ENCODE measurements around the gene F2RL2.

The F2RL2 gene

GRCh38 chr5:76583163-76584047 lies 39.8 kb downstream of the F2RL2 start:
- no peak for DNase-seq

DNA sequence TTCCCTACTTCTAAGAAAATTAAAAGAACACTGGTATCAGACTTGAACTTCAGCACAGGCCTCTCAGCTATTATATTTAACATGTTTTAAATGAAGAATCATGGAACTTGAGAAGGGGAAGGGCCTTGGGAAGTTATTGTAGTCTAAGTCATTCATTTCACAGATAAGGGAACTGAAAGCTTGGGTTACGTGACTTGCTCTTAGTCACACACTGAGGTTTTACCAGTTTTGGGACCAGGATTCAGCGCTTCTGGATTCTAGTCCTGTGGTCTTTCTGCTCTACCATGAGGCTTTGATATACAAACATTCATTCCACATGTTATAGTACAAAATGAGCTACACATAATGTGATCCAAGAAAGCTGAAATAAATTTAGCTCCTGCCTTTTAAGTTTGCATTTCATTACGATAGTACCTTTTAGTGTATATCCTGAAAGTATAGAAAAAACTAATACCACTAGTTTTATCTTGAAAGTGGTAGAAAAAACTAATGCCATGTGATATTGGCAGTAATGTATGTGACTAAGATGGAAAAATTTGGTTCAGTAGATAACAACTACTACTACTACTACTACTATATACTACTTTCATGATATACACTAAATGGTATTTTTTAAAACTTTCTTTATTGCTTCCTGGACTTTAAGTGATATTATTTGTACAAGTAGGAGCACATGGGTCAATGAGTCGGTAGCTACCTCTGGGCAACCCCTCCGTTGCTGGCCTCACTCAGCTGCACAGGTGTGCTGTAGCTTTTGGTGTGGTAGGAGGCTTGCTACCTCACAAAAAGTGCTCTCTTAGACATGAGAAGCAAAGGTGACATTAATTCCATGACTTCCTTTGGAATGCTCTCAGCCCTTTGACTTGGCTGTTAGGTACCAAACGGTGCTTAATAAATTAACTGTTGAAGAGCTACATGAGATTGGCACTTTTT lies 40.7 kb downstream of the F2RL2 start:
- peak in 1 of 2 donors; percentile 11 for DNase-seq

DNA sequence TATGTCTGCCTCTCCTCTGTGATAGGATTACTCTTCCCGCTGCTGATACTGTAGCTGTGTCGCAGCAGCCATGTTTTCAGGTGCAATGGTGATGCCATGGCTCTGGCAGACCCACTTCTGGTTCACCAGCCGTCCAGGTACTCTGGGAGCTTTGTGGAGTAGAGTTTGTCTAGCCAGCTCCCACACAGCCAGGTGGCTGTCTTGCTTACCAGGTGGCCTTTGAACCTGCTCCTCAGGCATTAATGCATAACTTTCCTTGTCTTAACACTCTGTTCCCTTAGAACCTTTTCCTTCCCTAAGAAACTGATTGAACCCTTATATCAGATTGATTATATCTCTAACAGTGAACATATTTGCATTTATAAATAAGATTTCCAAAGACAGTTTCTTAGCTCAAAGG lies 42.2 kb downstream of the F2RL2 start:
- DNase-seq, result no peak

- DNase-seq, result no peak
Measured at GRCh38 chr5:76579166-76579937, 43.9 kb downstream of the F2RL2 start.

DNA sequence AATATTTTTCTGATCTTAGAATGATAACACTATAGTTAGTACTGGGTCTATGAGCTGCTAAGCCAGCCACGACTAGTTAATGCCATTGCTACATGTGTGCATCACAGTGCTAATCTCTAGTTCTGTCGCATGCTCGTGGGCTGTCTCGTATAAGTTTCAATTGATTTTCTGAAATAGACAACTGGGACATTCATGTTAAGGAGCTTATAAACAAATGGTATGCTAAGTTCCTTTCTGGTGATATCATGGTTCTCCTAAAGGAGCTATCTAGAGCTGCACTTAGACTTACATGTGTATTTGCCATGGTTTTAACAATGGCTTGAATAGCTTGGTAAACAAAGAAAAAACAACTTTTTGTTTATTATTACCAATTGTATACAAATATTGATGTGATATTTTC lies 46.2 kb downstream of the F2RL2 start:
- no peak for DNase-seq

DNA sequence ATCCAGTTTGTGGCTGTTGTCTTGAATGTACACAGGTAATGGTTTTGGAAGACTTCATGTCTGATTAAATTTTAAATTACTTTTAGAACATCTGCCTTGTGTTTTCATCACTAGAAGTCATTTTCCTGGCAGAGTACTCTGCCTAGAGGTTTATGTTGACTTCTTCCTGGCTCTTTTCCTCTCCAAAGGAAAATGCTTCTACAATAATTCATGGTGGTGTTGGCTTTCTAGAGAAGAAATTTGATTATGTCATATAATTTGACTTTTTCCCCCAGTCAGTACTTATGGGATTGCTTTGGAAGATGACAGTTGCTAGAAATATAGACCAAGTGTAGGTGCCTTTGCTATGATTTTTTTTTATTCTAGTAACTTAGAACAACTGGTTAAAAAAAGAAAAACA lies 46.8 kb downstream of the F2RL2 start:
- DNase-seq, result no peak

- DNase-seq, result no peak
Measured at GRCh38 chr5:76571559-76571958, 51.6 kb downstream of the F2RL2 start.

DNA sequence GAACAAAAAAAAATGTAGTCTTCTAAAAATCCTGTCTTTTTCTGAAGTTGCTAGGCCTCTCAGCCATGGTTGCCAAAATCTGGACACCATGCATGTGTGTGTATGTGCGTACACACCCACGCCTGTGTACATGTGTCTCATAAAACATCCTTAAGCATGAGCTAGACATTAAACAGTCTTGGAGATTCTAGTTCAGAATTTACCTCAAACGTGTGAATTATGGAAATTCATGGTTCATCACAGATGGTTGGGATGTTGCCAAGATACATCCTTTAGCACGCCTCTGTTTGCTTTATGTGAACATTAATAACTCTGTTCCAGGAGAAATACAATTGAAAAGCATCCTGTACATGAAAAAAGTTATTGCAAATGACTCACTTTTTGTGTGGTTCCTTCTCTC lies 53.0 kb downstream of the F2RL2 start:
- no peak for DNase-seq

All from stimulated activated CD4-positive, alpha-beta T cell treated with anti-CD3 and anti-CD28 coated beads, Interleukin-2, amount 100 ng/mL, for 48 hours (primary cell).